Ovary (tissue), 9 donors: ENCODE results near the gene CD276. TPM values are rescaled to one million over a fixed set of nuclear protein-coding genes. Genes with fewer than 3 reads are reported as not detected.

ENCODE experiments used
- DNase-seq, 5 donors: peaks; one replicate each; pipeline ENCODE4 v3.0.0-alpha.2; 2019 to 2020
- H3K27ac ChIP-seq, 2 donors: fragments of 200-600 bp; one replicate each; pipeline versions ENCODE4 v1.5.1 to v1.8.0; 2019 to 2022
- H3K27me3 ChIP-seq: fragments of 200-600 bp; one replicate; pipeline ENCODE4 v1.8.0; 2022
- H3K36me3 ChIP-seq: fragments of 200-600 bp; sonication (generic); one replicate; pipeline ENCODE4 v1.5.1; 2019
- H3K4me1 ChIP-seq: one replicate; pipeline ENCODE4 v1.8.1; 2013; ENCODE audit warnings: mild to moderate bottlenecking, moderate library complexity; ENCODE audit not compliant: insufficient read depth
- H3K4me3 ChIP-seq: fragments of 200-600 bp; sonication (generic); one replicate; pipeline ENCODE4 v1.5.1; 2017
- H3K9me3 ChIP-seq, 2 donors: fragments of 200-600 bp in 1 of 2; sonication (generic) in 1 of 2; one replicate each; pipeline versions ENCODE4 v1.5.1 to v1.8.1; 2013 to 2019; ENCODE audit warnings: mild to moderate bottlenecking in 1 of 2, moderate library complexity in 1 of 2
- EP300 ChIP-seq: sonication (generic); formaldehyde crosslinking; IDR thresholded peaks from one replicate; pipeline ENCODE4 v1.6.1; 2017; ENCODE audit warnings: antibody characterized with exemption
- POLR2A ChIP-seq: fragments of 450-650 bp; IDR thresholded peaks from one replicate; pipeline ENCODE4 v1.6.1; 2017; ENCODE audit warnings: antibody characterized with exemption, mild to moderate bottlenecking, moderate library complexity
- WGBS, 3 donors: extraction: QIAGEN DNeasy Blood & Tissue Kit in 1 of 3; methylation state at CpG; one replicate each; pipeline versions ENCODE4 v1.1.5 to v1.1.7; 2013 to 2017; 5-methylcytosine and 5-hydroxymethylcytosine counted together
- intact Hi-C, 4 donors: fragments of 100-400 bp; cut with DNase I; formaldehyde crosslinking; loops; one replicate each; pipeline versions ENCODE4 v1.11.0 to v1.15.1; 2022 to 2023
- polyA plus RNA-seq, 2 donors: library from polyadenylated mRNA; stranded (reverse); fragments of 200-250 nt in 1 of 2; fragments of 350-450 nt in 1 of 2; fragmentation: Illumina TruSeq in 1 of 2; extraction: RNeasy Lipid Tissue Mini Kit (QIAGEN cat#74804) in 1 of 2; gene quantifications; one replicate each; pipeline ENCODE4 v1.2.3, GENCODE V29; 2013 to 2014
- total RNA-seq, 7 donors: library from RNA; depleted of rRNA in 2 of 7; stranded (reverse); fragments of >200 nt in 2 of 7; fragmentation: NEBNext Ultra II Directional in 3 of 7; extraction: Animal tissue kit (Norgen Biotek cat#: 25700) in 3 of 7; gene quantifications; one replicate each; pipeline versions ENCODE4 v1.1.0 to v1.2.4, GENCODE V29; 2016 to 2023
- TF ChIP-seq, protein P1 (sequence below), 3 donors: fragments of 450-650 bp in 2 of 3; fragments of 200-600 bp in 1 of 3; IDR thresholded peaks; one replicate each; pipeline versions ENCODE4 v1.5.1 to v1.8.0; 2016 to 2022; ENCODE audit warnings: antibody characterized with exemption in 3 of 3, mild to moderate bottlenecking in 1 of 3
- donor health status: DM: no; HTN: no; CAD: no; lungs with moderate emphysema.
- donor health status: DM: no; HTN: no; CAD: no.
- donor health status: Bipolar disorder and iron deficiency.
- donor health status: DM: yes; HTN: yes; CAD: no.
- donor health status: DM: no; HTN: no; CAD: no.
- donor health status: DM: yes; HTN: yes; CAD: no.

Gene CD276
- total and polyA plus RNA-seq, 9 donors: 22.5 to 69.2 (median 53.7) TPM

DNA sequence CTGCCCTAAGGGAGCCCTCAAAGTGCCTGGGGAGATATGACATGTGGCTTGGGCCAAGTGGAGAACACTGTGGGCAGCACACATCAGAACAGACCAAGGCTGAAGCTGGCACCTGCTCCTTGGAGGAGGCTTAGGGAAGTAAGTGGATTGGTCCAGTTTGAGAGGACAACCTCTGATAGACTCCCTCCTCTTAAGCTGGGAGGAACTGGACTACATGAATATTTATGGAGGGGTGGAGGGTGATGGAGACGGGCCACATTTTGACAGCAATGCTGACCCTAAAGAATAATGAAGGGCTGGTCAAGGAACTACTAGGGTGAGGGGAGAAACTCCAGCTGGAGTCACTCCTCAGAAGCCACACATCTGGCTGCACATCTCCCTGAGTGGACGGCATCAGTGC is 6.5 kb upstream of the CD276 start:
- intact Hi-C loops: loop anchor here in 3 of 4 donors (2.0 to 5.0 kb wide), 3 partner anchors 21 to 230 kb away; no protein-coding TSS in a partner anchor
- Histone ChIP-seq H3K27me3 (no peaks in the 10 kb centered on the region), H3K4me1 (no peaks in the 10 kb centered on the region), H3K9me3 (no peaks in the 10 kb centered on the region), H3K36me3 (no peaks in the 10 kb centered on the region), H3K27ac (no peak overlapping the region), H3K4me3 (no peak overlapping the region)
- no peak for TF ChIP-seq POLR2A
- TF ChIP-seq EP300: no peak
- DNase-seq: no peak
- 61 to 70% (median 65%) methylated on average over 2 of the region's 2 CpGs for WGBS, 3 donors

DNA sequence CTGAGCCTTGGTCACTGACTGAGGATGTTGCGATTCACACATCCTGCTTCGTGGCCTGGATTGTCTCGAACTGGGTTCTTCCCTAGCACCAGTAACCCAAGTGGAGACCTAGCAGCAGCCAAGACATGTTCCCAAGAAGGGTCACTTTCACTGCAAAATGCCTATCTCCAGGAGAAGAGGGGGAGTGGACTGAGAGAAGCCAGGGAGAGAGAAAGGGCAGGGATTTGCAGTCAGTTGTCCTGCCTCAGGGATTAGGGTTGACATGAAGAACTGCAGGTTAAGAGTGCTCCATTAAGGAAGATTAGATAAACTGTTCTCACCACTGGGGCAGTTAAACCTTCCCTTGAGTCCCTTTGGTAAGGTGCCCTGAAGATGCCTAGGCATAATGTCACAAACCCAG is 5.7 kb upstream of the CD276 start:
- H3K4me3 ChIP-seq: no peak overlapping the region
- TF ChIP-seq EP300 (no peak), POLR2A (no peak)
- TF ChIP-seq, protein P1, sequence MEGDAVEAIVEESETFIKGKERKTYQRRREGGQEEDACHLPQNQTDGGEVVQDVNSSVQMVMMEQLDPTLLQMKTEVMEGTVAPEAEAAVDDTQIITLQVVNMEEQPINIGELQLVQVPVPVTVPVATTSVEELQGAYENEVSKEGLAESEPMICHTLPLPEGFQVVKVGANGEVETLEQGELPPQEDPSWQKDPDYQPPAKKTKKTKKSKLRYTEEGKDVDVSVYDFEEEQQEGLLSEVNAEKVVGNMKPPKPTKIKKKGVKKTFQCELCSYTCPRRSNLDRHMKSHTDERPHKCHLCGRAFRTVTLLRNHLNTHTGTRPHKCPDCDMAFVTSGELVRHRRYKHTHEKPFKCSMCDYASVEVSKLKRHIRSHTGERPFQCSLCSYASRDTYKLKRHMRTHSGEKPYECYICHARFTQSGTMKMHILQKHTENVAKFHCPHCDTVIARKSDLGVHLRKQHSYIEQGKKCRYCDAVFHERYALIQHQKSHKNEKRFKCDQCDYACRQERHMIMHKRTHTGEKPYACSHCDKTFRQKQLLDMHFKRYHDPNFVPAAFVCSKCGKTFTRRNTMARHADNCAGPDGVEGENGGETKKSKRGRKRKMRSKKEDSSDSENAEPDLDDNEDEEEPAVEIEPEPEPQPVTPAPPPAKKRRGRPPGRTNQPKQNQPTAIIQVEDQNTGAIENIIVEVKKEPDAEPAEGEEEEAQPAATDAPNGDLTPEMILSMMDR (IDR thresholded peaks at IDR 0.05): no peak
- DNase-seq: no peak
- no peaks in the 10 kb centered on the region for H3K36me3 ChIP-seq
- no peak overlapping the region for H3K27ac ChIP-seq
- H3K9me3 ChIP-seq: no peaks in the 10 kb centered on the region
- peaks cover under 1% of the 10 kb centered on the region for H3K4me1 ChIP-seq
- 76 to 93% (median 88%) methylated on average over 3 of the region's 3 CpGs for WGBS, 3 donors
- no peaks in the 10 kb centered on the region for H3K27me3 ChIP-seq
- intact Hi-C loops: loop anchor here in 2 of 4 donors (5.0 kb wide), 2 partner anchors 41 to 229 kb away; no protein-coding TSS in a partner anchor

DNA sequence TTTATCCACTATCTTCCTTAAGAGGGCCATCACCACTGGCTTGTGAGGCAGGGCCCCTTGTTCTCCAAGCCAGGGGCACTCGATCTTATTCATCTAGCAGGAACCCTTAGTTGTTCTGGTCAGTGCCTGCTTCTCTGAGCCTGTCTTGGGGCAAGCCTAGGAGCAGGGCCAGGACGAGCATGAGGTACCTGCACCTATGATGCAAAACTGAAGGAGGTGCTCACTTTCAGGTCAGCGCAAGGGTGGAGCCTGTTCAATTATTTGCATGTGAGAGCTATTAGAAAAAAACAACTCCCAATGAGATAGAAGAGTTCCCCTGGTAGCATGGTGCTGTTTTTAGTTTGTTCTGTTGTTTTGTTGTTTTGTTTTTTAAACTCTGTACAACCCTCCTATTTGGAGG is 5.0 kb upstream of the CD276 start:
- no peaks in the 10 kb centered on the region for H3K27me3 ChIP-seq
- TF ChIP-seq EP300: no peak
- TF ChIP-seq, protein P1 (IDR thresholded peaks at IDR 0.05): no peak
- no peak for TF ChIP-seq POLR2A
- H3K4me1 ChIP-seq: peaks cover 4% of the 10 kb centered on the region
- WGBS, 3 donors: 79 to 87% (median 85%) methylated on average over 3 of the region's 3 CpGs
- intact Hi-C loops: loop anchor here in 2 of 4 donors (5.0 kb wide), 2 partner anchors 42 to 228 kb away; no protein-coding TSS in a partner anchor
- no peak for DNase-seq
- no peak overlapping the region for H3K4me3 ChIP-seq
- no peaks in the 10 kb centered on the region for H3K9me3 ChIP-seq
- no peaks in the 10 kb centered on the region for H3K36me3 ChIP-seq
- no peak overlapping the region for H3K27ac ChIP-seq

DNA sequence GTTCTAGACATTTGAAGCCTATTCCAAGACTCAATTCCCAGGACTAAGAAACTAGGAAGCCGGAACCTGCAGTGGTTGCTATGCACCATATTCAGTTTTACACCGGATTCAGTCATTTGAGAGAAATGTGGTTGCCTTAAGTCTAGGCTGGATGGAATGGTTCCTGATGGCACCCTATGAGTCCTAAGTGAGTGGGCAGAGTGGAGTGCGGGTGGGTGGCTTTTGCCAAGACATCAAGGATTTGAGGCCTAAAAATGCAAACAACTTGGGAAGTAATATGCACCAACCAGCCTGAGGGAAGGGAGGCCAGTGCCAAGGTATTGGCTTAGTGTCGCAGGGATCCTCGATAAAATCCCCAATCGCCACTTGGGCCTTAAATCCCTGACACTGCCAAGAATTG is 4.2 kb upstream of the CD276 start:
- no peak overlapping the region for H3K27ac ChIP-seq
- intact Hi-C loops: loop anchor here in 2 of 4 donors (2.0 to 5.0 kb wide), 3 partner anchors 19 to 227 kb away; no protein-coding TSS in a partner anchor
- DNase-seq: no peak
- no peaks in the 10 kb centered on the region for H3K9me3 ChIP-seq
- TF ChIP-seq, protein P1 (IDR thresholded peaks at IDR 0.05): no peak
- TF ChIP-seq POLR2A (no peak), EP300 (no peak)
- H3K27me3 ChIP-seq: no peaks in the 10 kb centered on the region
- 84 to 90% (median 87%) methylated on average over 6 of the region's 6 CpGs for WGBS, 3 donors
- no peak overlapping the region for H3K4me3 ChIP-seq
- no peaks in the 10 kb centered on the region for H3K36me3 ChIP-seq
- peaks cover 4% of the 10 kb centered on the region for H3K4me1 ChIP-seq

DNA sequence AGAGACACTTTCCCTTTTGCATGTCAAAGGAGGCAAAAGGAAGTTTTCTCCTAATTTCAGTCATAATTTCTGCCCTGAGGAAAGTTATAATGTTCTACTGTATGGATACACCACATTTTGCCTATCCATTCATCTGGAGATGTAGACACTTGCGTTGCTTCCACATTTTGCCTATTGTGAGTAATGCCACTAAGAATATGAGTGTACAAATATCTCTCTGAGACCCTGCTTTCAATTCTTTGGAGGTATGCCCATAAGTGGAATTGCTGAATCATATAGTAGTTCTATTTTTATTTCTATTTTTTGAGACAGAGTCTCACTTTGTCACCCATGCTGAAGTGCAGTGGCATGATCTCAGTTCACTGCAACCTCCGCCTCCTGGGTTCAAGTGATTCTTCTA is 3.6 kb upstream of the CD276 start:
- no peaks in the 10 kb centered on the region for H3K36me3 ChIP-seq
- peaks cover 7% of the 10 kb centered on the region for H3K4me1 ChIP-seq
- DNase-seq: no peak
- no peak overlapping the region for H3K4me3 ChIP-seq
- H3K27me3 ChIP-seq: no peaks in the 10 kb centered on the region
- no peak overlapping the region for H3K27ac ChIP-seq
- TF ChIP-seq, protein P1 (IDR thresholded peaks at IDR 0.05): no peak
- no peak for TF ChIP-seq EP300
- 89 to 94% (median 92%) methylated on average over 2 of the region's 2 CpGs for WGBS, 3 donors
- H3K9me3 ChIP-seq: no peaks in the 10 kb centered on the region
- intact Hi-C loops: loop anchor here in 1 of 4 donors (2.0 kb wide), 1 partner anchor 20 kb away; no protein-coding TSS in a partner anchor
